K562 (cell line): ENCODE results near the gene NKAIN1. TPM values are rescaled to one million over a fixed set of nuclear protein-coding genes. Genes with fewer than 3 reads are reported as not detected.

ENCODE experiments used
- CBFB ChIP-seq: sonication (generic); formaldehyde crosslinking; IDR thresholded peaks from 2 replicates; pipeline ENCODE4 v1.4.0; 2020; ENCODE audit warnings: mild to moderate bottlenecking, missing genetic modification reagents
- MAFG ChIP-seq: fragments of 450-650 bp; conservative IDR thresholded peaks from 2 replicates; pipeline ENCODE4 v1.6.1; 2016; ENCODE audit warnings: missing genetic modification characterization, missing compliant biosample characterization
- MAZ ChIP-seq, 2 experiments: fragments of 450-650 bp in 1 of 2; sonication (generic) in 1 of 2; formaldehyde crosslinking; IDR thresholded peaks in 1 of 2; conservative IDR thresholded peaks in 1 of 2; 2 replicates each; pipeline versions ENCODE4 v1.4.0 to v1.5.0; 2020; ENCODE audit warnings: mild to moderate bottlenecking in 1 of 2, missing genetic modification reagents in 1 of 2
- RBM39 ChIP-seq: fragments of 200-400 bp; formaldehyde crosslinking; optimal IDR thresholded peaks from 2 replicates; pipeline ENCODE3; 2018; ENCODE audit warnings: low read depth, low read length
- RFX7 ChIP-seq: fragments of 250-450 bp; sonication (Bioruptor Pico); IDR thresholded peaks from 2 replicates; pipeline ENCODE4 v1.5.1; 2021; ENCODE audit warnings: mild to moderate bottlenecking
- SIN3A ChIP-seq, 2 experiments: fragments of 150-350 bp in 1 of 2; IDR thresholded peaks; 2 replicates each; pipeline ENCODE4 v1.6.1; 2011 to 2016; ENCODE audit warnings: borderline replicate concordance in 2 of 2, low read depth in 2 of 2, low read length in 2 of 2, mild to moderate bottlenecking in 2 of 2, moderate library complexity in 2 of 2; ENCODE audit not compliant: control insufficient read depth in 1 of 2
- SMAD1 ChIP-seq: fragments of 150-350 bp; IDR thresholded peaks from 2 replicates; pipeline ENCODE4 v1.6.1; 2014; ENCODE audit warnings: low read length, low read depth; ENCODE audit not compliant: partially characterized antibody
- SP2 ChIP-seq: IDR thresholded peaks from 2 replicates; pipeline ENCODE4 v1.6.1; 2011; ENCODE audit warnings: mild to moderate bottlenecking, low read depth, low read length, moderate library complexity; ENCODE audit not compliant: poor library complexity, severe bottlenecking; ENCODE audit errors: extremely low read depth
- TFE3 ChIP-seq: fragments of 450-650 bp; formaldehyde crosslinking; IDR thresholded peaks from 2 replicates; pipeline ENCODE4 v1.4.0; 2020; ENCODE audit warnings: mild to moderate bottlenecking, mixed read lengths
- ZNF12 ChIP-seq: sonication (generic); formaldehyde crosslinking; IDR thresholded peaks from 2 replicates; pipeline ENCODE4 v1.4.0; 2020; ENCODE audit warnings: mild to moderate bottlenecking, missing genetic modification reagents
- ZNF408 ChIP-seq: fragments of 250-450 bp; sonication (Bioruptor Pico); IDR thresholded peaks from 2 replicates; pipeline ENCODE4 v1.4.0; 2020; ENCODE audit warnings: low read depth, mild to moderate bottlenecking, moderate library complexity
- ZNF644 ChIP-seq: fragments of 200-800 bp; sonication (Bioruptor generic); IDR thresholded peaks from 2 replicates; pipeline ENCODE4 v1.6.1; 2016; ENCODE audit warnings: low read depth, missing genetic modification characterization, missing compliant biosample characterization
- ZNF76 ChIP-seq: fragments of 250-450 bp; sonication (Bioruptor Pico); IDR thresholded peaks from 2 replicates; pipeline ENCODE4 v1.4.0; 2020; ENCODE audit warnings: mild to moderate bottlenecking, moderate library complexity, borderline replicate concordance
- polyA plus RNA-seq, 8 experiments: library from polyadenylated mRNA; depleted of rRNA in 4 of 8; stranded (reverse) in 5 of 8; unstranded in 3 of 8; fragments of >200 nt; fragmentation: Nextera tagmentation in 2 of 8; fragmentation: Illumina TruSeq in 1 of 8; extraction: Ambion mirVana in 2 of 8; extraction: Trizol in 1 of 8; gene quantifications; 2 replicates each; pipeline versions ENCODE4 v1.2.1 to v1.2.3, GENCODE V29; 2011 to 2014; ENCODE audit warnings: inconsistent platforms in 1 of 8, missing spikeins in 1 of 8
- total RNA-seq, 7 experiments: library from RNA; depleted of rRNA in 6 of 7; stranded (reverse); fragments of >200 nt in 6 of 7; fragmentation: Illumina TruSeq in 2 of 7; extraction: Trizol in 2 of 7; gene quantifications; 2 replicates each; pipeline versions ENCODE4 v1.2.1 to v1.2.3, GENCODE V29; 2011 to 2021; ENCODE audit warnings: low replicate concordance in 1 of 7
- TF ChIP-seq, protein P1 (sequence below): fragments of 250-450 bp; sonication (Bioruptor Pico); IDR thresholded peaks from 2 replicates; pipeline ENCODE4 v1.8.0; 2022; ENCODE audit warnings: moderate library complexity, mild to moderate bottlenecking, inconsistent platforms
- TF ChIP-seq, protein P2 (sequence below): sonication (generic); formaldehyde crosslinking; IDR thresholded peaks from 2 replicates; pipeline ENCODE4 v1.9.0; 2022; ENCODE audit warnings: mild to moderate bottlenecking, missing genetic modification reagents
- TF ChIP-seq, protein P3 (sequence below): conservative IDR thresholded peaks from 2 replicates; pipeline ENCODE4 v1.6.1; 2011; ENCODE audit warnings: low read depth, mild to moderate bottlenecking, low read length; ENCODE audit not compliant: control insufficient read depth
- TF ChIP-seq, protein P4 (sequence below): fragments of 450-650 bp; formaldehyde crosslinking; IDR thresholded peaks from 2 replicates; pipeline ENCODE4 v1.4.0; 2022; ENCODE audit warnings: missing genetic modification characterization

NKAIN1 gene
- total and polyA plus RNA-seq, 9 of the 15 experiments (the other 6 are each of a cell fraction or from before 2014, with no cell fraction given) = 0.03 to 0.22 (median 0.04) TPM; not detected in 3

GRCh38 chr1:31181515-31182343 is 58.0 kb downstream of the NKAIN1 start (continued):
- TF ChIP-seq, protein P1, sequence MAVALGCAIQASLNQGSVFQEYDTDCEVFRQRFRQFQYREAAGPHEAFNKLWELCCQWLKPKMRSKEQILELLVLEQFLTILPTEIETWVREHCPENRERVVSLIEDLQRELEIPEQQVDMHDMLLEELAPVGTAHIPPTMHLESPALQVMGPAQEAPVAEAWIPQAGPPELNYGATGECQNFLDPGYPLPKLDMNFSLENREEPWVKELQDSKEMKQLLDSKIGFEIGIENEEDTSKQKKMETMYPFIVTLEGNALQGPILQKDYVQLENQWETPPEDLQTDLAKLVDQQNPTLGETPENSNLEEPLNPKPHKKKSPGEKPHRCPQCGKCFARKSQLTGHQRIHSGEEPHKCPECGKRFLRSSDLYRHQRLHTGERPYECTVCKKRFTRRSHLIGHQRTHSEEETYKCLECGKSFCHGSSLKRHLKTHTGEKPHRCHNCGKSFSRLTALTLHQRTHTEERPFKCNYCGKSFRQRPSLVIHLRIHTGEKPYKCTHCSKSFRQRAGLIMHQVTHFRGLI (CRISPR knock-in tag) = no peak
- TF ChIP-seq SP2 (no peak), MAFG (tag) (no peak), ZNF76 (CRISPR knock-in tag) (no peak), RFX7 (CRISPR knock-in tag) (no peak), CBFB (CRISPR knock-in tag) (peak; percentile 89; the same call in 1 of the 2 replicates), TFE3 (CRISPR knock-in tag) (no peak), MAZ (CRISPR knock-in tag; conservative IDR thresholded peaks at IDR 0.05 in 1 of 2, IDR thresholded peaks at IDR 0.05 in 1 of 2) (peak; percentile 58 to 71), RBM39 (peak; percentile 33), SMAD1 (no peak), ZNF12 (CRISPR knock-in tag) (0 out of 2 replicates have a peak, but pooled peaks have one; percentile 9), SIN3A (IDR thresholded peaks at IDR 0.05; ENCODE audit: borderline replicate concordance in 2 of 2, control insufficient read depth in 1 of 2, low read depth in 2 of 2, low read length in 2 of 2) (peak in 1 of 2 experiments; percentile 97; a peak in 2 of 4 replicates), ZNF644 (0 out of 2 replicates have a peak, but pooled peaks have one; percentile 11), ZNF408 (no peak)
- TF ChIP-seq, protein P2, sequence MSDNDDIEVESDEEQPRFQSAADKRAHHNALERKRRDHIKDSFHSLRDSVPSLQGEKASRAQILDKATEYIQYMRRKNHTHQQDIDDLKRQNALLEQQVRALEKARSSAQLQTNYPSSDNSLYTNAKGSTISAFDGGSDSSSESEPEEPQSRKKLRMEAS (CRISPR knock-in tag) = peak; percentile 95
- TF ChIP-seq, protein P3, sequence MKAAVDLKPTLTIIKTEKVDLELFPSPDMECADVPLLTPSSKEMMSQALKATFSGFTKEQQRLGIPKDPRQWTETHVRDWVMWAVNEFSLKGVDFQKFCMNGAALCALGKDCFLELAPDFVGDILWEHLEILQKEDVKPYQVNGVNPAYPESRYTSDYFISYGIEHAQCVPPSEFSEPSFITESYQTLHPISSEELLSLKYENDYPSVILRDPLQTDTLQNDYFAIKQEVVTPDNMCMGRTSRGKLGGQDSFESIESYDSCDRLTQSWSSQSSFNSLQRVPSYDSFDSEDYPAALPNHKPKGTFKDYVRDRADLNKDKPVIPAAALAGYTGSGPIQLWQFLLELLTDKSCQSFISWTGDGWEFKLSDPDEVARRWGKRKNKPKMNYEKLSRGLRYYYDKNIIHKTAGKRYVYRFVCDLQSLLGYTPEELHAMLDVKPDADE = 0 out of 2 replicates have a peak, but pooled peaks have one; percentile 42
- TF ChIP-seq, protein P4, sequence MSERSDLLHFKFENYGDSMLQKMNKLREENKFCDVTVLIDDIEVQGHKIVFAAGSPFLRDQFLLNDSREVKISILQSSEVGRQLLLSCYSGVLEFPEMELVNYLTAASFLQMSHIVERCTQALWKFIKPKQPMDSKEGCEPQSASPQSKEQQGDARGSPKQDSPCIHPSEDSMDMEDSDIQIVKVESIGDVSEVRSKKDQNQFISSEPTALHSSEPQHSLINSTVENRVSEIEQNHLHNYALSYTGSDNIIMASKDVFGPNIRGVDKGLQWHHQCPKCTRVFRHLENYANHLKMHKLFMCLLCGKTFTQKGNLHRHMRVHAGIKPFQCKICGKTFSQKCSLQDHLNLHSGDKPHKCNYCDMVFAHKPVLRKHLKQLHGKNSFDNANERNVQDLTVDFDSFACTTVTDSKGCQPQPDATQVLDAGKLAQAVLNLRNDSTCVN = no peak
